ENCODE results near the gene MOGAT1.
"Not testable (repeated sequence)": the region's sequence is repeated elsewhere in the genome, so short reads cannot be mapped to it uniquely, and the experiment has no call there.

The MOGAT1 gene

GRCh38 chr2:222711315-222711940 is 40.0 kb downstream of the MOGAT1 start:
- DNase-seq, result no peak

GRCh38 chr2:222713002-222713401 is 41.5 kb downstream of the MOGAT1 start:
- DNase-seq, result no peak

GRCh38 chr2:222714361-222715241 is 43.1 kb downstream of the MOGAT1 start:
- no peak for DNase-seq

- DNase-seq, result no peak
These were observed 44.3 kb downstream of the MOGAT1 start for GRCh38 chr2:222715742-222716141.

- not testable (repeated sequence) for DNase-seq
These were observed 48.3 kb downstream of the MOGAT1 start for GRCh38 chr2:222719787-222720186.

GRCh38 chr2:222721597-222721996 is 50.1 kb downstream of the MOGAT1 start:
- DNase-seq, result not testable (repeated sequence)

- DNase-seq, result no peak
These were observed 51.0 kb downstream of the MOGAT1 start for GRCh38 chr2:222722327-222722946.

- DNase-seq, result no peak
These were observed 52.8 kb downstream of the MOGAT1 start for GRCh38 chr2:222724208-222724607.

GRCh38 chr2:222728621-222729020 is 57.2 kb downstream of the MOGAT1 start:
- no peak for DNase-seq

- DNase-seq, result no peak
These were observed 59.0 kb downstream of the MOGAT1 start for GRCh38 chr2:222730366-222730999.

GRCh38 chr2:222731201-222731621 is 59.8 kb downstream of the MOGAT1 start:
- DNase-seq, result no peak

- no peak for DNase-seq
These were observed 61.2 kb downstream of the MOGAT1 start for GRCh38 chr2:222732489-222733178.

- no peak for DNase-seq
These were observed 62.0 kb downstream of the MOGAT1 start for GRCh38 chr2:222733470-222733845.

GRCh38 chr2:222733846-222734702 is 62.6 kb downstream of the MOGAT1 start:
- no peak for DNase-seq

GRCh38 chr2:222734703-222735014 is 63.2 kb downstream of the MOGAT1 start:
- DNase-seq, result no peak

- DNase-seq, result no peak
These were observed 64.8 kb downstream of the MOGAT1 start for GRCh38 chr2:222736301-222736700.

GRCh38 chr2:222736924-222737323 is 65.5 kb downstream of the MOGAT1 start:
- DNase-seq, result no peak

GRCh38 chr2:222738312-222738711 is 66.9 kb downstream of the MOGAT1 start:
- no peak for DNase-seq

GRCh38 chr2:222738809-222739208 is 67.4 kb downstream of the MOGAT1 start:
- no peak for DNase-seq

GRCh38 chr2:222739939-222740338 is 68.5 kb downstream of the MOGAT1 start:
- DNase-seq, result no peak

- no peak for DNase-seq
These were observed 71.9 kb downstream of the MOGAT1 start for GRCh38 chr2:222743251-222743812.
